HG03378 (cell line): ENCODE results near the gene KCNA2.

Source experiments
- ATAC-seq: cut with Tn5 transposase; IDR thresholded peaks from one replicate; pipeline ENCODE4 v1.9.1; 2021; ENCODE audit warnings: mild to moderate bottlenecking, moderate library complexity; ENCODE audit not compliant: unreplicated experiment

KCNA2 gene

DNA sequence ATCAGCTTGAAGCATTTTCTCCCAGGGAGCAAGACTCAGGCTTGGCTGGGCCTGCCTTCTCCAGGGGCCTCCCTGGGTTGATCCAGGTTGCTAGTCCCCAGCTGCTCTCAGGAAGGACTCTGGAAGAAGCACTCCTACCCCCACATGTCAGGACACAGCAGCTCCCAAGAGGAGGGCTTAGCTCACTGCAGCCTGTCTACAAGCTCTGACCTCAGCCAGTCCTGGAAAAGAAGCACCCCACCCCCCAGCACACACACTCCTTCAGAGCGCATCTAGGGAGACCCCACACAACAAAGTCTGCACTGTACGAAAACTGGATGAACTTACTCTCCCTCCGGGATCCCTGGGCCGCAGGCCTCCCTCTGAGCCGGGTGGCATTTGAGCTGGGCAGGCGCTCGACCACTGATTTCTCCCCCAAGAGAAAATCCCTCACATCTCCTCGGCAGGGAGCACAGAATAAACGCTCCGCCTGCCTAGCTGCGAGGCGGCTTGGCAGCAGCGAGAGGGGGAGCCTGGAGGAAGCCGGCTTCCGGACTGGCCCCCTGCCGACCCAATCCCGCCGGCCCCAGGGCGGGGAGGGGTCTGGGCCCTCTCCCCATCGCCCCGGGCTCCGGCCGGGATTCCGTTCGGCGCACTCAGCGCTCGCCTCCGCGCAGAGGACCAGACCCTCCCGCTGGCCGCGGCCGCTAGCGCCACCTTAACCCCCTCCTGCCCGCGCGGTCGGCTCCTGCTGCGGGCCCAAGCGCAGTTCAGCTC, at the start of gene KCNA2:
KCNA2 (minus strand) TSS at position 458 of the 756 bp plus-strand sequence. CDS start 1,576 bp downstream, outside the sequence.
- no peak for ATAC-seq

DNA sequence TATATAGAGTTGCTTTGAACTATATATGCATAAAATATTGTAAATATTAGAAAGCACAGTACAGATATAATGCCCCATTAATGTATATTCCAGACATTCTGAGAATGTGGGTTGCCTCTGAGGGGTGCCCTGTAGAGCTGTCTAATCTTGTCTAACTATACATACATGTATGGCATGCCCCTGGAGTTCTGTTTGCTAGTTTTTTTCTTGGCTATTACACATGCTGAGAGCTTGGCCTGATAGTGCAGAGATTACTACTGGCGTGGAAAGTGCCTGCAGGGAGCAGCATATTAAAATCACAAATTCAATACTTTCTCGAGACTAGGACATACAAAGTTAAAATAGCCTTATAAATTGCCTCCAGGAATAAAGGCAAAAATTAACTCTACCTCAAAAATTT, 44.5 kb upstream of the KCNA2 start:
- no peak for ATAC-seq

DNA sequence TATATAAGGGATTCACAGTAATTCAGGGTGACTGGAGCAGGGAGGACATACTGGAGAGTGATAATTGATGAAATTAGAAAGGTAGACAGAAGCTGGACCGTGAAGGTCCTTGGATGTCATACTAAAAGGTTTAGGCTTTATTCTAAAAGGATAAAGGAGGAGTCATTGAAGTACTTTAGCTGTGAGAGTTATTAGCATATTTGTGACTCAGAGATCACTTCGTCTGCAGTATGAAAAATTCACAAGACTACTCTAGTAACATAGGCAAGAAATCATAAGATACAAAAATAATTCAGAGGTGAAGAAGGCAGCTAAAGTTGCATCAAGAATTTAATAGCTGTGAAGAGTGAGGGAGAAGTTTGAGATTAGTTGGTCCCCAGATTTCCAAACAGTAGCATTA, 42.3 kb upstream of the KCNA2 start:
- no peak for ATAC-seq

DNA sequence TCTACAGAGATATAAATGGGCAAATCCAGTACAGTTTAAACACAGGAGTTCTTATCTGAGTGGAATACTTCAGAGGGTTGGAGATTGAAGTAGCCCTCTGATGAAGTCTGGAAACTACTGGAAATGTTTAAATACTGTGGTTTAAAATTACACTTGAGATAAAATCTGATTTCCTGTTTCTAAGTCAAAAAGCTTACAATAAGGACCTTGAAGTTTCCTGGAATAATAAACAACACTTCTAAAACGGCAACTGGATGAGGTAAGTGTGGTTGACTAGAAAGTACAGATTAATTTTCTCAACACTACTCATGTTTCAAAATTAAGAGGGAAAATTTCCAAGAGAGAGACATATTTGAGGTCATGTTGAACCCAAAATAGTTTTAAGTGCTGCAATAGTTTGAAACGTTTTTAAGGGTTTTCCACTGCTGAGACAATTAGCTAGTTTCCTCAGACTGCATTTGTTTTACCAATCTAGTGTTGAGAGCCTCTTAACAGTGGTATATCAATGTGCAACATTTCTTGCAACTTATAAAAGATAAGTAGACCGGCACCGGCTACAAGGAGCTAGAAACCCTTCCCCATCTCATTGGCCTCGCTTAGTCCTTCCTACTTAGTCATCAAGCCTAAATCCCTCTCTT, 41.2 kb upstream of the KCNA2 start:
- ATAC-seq = no peak

DNA sequence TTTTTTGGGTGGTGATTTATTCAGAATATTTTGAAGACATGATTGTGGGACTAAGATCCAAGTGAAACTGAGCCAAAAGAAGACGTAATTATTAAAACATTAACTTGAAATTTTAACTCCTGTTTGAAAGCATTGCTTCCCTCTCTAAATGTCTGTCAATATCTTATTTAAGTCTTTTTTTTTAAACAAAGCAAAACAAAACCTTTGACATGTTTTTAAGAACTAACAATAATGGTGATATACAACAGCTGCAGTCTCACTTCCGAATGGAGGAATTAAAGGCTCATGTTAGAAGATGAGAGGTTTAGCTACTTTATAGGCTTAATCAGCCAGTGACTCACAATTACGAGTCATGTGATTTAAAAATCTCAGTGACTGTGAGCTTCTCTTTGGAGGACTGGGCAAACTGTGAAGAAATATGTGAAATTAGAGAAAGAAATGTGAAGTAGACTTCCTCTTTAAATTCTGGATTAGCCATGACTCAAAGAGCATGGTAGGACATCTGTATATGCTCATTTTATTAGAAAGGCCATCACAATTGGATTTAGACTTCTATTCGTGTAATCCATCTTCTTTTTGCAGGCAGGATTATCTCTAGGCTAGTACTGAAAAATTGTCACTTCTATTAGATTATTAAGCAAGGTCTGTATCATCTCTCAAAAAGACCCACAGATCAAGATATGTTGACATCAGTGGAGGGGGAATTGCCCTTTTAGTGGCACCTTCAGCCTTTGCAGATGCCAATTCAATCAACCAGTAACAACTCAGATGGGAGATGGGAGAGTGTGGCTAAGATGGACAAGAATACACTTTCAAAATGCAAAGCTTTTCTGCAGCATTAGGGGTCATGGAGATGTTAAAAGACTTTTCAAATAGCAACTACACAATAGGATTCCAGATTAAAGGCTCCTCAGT, 39.9 kb upstream of the KCNA2 start:
- no peak for ATAC-seq

DNA sequence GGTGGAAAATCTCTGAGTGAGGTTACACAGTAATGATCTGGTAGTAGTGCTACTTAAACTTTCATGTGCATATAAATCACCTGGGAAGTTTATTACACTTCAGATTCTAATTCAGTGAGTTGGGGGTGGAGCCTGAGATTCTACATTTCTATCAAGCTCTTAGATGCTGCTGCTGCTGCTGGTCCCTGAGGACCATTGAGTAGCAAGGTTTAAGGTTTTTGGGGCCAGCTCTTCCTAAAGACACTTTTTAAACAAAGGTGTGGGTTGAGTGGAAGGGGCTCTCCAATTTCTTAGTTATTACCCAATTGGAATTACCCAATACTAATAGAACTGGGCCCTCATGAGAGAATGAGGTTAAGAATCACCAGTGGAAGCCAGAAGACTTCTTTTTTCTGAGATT, 39.1 kb upstream of the KCNA2 start:
- ATAC-seq = no peak

DNA sequence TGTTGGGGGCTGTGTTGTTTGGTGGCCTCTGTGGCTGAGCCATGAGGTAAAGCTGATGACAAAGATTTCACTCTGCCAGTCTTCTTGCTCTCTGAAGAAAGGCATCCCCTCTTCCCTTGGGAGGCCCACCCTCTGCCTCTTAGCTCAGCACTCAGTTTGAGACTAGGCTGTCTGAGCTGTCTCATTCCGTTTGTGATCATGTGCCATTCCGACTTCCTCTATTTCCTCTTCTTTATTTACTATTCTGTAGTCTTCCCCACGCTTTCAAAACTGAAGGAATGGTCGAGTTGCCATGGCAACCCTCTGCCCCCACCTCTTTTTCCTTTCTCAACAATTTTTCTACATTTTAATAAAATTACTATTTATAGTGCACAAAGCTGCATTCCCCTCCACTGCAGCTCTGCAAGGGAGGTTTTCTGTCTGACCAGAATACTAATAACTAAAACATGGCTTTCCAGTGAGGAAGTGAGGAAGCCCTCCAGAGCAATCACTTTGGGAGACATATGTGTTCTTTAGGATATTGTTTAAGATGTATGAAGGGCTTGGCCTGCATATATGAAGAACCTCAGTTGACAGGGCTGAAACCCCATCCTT, 37.8 kb upstream of the KCNA2 start:
- ATAC-seq = no peak

DNA sequence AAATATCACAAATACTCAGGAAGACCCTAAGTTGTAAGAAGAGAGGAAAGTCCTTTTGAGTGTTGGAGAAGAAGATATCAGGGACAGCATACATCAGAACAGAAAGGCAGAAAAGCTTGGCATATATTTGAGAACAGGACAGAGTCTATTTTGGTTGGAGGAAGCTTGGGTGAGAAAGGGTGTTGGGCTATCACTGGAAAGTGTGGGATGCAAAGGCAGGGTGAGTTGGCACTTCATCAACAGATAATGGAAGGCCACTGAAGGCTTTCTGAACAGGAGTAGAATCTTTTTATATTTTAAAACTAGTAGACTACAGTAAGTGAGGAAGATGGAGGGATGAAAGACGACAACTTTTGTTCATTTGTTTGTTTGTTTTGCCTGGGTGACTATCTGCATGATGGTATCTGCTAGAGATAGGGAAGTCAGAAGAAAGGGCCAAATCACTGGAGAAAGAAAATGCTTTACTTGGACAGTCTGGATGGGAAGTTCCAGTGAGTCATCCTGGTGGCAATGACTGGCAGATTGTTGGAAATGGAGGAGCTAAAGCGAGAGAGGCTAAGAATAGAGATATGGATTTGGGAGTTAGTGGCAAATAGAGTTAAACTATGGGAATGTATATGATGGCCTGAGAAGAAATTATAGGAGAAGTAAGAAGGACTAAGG, 33.7 kb upstream of the KCNA2 start:
- ATAC-seq = no peak

DNA sequence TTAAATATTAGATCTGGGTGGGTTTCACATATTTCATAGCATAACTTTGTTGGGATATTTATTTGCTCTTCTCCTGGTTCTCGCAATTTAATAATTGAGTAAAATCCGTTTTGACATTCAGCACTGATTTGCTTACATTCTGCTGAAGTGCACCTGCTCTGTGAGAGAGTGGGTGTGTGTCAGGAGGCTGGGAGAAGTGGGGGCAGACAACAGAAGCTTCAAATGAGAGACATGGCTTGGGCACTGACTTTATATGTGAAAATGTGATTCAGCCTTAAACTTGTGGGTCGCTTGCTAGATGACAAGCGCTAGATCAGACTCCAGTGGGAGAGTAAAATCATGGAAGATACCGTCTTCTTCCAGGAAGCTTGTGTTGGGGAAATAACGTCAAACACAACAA, 32.4 kb upstream of the KCNA2 start:
- ATAC-seq = no peak

DNA sequence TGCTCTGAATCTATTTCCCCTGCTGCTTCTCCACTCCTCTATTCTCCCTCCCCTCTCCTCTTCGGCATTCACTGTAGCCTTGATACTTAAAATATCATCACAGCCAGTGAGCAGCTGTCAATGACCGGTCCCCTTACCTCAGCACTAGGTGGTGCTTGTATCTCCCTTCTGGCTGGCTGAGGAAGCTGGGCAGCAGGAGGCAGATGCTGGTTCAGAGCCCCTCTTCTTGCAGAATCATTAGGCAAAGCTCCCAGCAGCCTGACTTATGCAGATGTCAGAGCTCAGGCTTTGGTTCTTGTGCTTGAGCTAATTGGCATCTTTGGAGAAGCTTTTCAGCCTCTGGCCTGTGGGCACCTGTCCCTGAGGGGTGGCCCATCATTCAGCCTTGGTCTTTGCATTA, 31.9 kb upstream of the KCNA2 start:
- no peak for ATAC-seq

DNA sequence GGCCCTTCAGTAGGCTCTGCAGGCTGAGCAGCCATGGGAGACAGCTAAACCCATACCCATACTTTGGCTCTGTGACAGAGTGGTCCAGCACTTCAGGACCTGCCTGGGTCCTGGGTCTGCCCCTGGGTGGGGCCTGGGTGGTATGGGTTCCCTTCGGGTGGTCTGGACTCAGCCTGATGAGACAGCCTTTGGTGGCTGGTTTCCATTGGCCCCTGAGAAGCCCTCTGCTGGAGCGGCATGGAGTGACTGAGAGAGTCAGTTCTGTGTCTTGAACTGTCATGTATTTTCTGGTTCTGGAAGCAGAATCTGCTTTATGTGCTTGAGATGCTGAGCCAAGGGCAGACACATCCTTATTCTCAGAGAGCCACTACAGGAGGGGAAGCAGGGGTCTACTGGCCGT, 31.3 kb upstream of the KCNA2 start:
- no peak for ATAC-seq

DNA sequence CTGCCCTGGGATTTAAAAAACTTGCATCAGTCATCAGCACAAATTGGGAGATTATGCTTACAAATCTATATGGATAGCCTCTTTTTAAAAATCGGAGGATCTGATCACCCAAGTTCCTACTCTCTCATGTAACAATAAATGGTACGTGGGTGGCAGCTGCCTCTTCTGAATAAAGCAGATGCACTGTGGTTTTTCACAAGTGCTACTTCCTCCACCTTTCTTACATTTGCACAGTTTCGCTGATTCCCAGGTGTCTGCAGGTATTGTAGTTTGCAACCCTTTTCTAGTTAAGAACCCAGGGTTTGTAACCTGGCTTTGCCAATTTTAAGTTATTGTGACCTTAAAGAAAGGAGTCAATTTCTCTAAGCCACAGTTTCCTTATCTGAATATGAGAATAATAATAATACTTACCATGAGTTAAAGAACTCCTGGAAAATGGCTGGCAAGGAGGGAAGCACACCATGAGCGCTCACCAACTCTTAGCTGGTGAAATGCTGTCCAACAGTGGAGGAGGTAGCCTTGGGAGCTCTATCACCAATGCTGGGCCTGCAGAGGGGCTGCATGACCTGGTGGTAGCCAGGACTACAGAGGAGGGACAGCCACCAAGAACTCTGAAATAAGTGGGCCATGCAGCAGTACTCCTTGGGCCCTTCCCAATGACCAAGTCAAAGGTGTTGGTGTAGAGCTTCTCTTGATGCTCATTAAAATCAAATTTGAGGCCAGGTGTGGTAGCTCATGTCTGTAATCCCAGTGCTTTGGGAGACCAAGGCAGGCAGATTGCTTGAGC, 30.2 kb upstream of the KCNA2 start:
- no peak for ATAC-seq

DNA sequence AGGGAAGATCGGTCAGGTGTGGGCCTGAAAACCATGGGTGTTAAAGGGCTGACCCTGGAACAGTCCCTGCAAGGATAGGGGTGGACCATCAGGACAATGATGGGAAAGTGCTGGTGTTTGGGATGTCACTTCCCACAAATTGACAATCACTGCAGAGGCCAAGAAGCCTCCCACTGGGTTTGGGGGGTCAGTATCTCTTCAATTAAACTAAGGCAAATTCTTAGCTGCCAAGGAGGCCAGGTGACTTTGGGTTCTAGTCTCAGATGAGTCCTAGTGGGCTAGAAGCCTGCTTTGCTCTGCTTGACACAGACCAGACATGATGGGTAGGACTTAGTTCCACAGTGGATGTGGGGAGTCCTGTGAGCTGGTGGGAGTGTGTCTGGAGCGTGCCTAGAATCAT, 29.3 kb upstream of the KCNA2 start:
- ATAC-seq = no peak

DNA sequence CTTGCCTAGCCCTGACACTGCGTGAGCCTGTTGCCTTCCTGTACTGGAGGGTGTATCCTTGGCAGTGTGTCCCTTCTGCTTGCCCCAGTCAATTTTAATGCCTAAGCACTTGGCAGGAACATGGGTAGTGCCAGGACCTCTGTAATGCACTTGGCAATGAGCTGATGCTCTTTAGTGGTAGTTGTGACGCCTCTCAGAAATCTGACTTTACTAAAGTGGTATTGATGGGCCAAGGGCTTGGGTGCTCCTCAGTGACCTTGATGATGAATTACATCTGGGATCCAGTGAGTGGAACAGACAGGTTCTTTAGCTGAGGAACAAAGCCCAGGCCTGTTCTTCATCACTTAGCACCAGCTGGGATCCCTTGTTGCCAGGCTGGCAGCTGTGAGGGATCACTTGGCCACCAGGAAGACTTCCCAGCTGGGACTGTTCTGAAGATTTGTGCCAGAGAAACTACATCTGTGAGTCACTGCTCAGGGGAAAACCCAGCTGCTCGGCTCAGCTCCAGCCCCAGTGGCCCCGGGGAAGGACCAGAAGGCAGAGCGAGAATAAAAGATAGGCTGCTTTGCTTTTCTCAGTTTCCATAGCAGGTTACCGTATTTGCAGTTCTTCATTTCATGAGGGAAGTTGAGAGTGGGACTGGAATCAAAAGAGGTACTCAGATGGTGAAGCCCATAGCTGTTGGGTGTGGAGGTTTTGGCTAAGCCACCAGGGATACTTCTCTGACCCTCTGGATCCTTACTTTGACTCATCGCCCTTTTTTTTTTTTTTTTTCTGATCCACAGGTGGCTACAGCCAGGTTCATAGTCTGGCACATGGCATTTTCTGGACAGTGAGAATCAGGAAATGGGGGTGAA, 28.5 kb upstream of the KCNA2 start:
- ATAC-seq = peak; percentile 60

DNA sequence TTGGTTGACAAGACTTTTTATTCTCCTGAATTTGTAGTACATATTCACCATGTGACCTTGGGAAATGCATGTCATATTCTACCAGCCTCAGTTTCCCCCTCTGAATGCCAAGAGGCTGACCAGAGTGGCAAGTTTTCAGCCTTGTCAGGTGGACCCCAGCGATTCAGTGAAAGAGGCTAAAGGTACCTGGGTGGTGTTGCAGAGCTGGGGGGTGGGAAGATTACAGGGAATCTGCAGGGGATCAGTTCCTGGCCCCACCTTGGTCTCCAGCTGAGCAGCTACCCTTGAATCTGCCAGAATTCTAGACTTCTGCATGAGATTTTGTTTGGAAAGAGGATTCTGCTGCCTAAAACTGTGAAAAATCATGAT, 27.9 kb upstream of the KCNA2 start:
- ATAC-seq = no peak

DNA sequence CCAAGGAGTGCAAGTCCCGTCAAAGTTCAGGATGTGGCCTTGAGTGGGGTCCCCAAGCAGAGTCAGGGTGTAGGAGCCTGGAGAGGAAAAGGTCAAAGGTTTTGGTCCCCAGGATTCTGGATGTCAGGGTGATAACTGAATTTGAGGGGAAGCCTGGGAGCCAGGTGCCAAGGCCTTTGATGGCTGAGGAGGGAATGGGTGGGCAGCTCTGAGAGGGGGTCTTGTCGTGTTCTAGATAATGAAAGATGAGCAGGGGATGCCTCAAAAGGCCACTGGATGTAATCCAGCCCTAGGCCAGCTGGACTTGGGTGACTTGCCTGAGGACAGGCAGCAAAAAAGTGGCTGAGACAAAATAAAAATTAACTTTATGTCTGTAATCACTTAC, 27.5 kb upstream of the KCNA2 start:
- ATAC-seq = no peak

DNA sequence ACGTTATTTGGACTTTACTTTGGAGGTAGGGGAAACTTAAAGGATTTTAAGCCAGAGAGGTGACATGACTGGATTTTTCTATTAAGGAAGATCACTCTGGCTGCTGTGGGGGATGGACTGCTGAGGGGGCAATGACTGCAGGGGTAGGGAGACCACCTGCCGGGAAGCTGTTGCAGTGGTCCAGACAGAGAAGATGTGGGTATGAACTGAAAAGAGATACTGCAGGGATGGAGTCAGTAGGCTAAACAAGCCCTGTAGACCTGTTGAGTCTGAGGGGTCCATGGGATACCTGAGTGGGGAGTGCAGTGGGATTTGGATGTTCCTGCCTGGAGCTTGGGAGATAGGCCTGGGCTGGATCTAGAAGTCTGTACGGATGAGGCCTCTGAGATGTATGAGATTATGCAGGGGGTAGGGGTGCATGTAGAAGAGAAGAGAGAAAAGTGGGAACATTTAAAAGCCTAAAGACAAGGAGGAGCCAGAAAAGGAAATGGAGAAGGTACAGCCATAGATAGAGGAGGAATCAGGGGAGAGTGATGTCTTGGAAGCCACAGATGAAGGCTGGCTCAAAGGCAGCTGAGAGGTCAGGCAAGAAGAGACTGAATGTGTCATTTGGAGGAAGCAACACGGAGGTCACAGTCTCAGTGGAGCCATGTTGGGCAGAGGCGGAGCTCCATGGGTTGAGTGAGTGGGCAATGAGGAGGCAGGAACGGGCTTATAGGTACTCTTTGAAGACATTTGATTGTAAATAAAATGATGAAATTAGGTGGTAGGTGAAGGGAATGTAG, 25.9 kb upstream of the KCNA2 start:
- no peak for ATAC-seq
